GM12873 (cell line): ENCODE measurements around the gene CASQ2.

ENCODE experiments used
- CTCF ChIP-seq: IDR thresholded peaks from 2 replicates; pipeline ENCODE4 v1.5.1; 2012; ENCODE audit warnings: low read depth, mild to moderate bottlenecking, moderate library complexity, low read length, control low read depth; ENCODE audit not compliant: insufficient read depth; ENCODE audit errors: missing control alignments

Gene CASQ2

GRCh38 chr1:115768549-115768948 lies at the start of gene CASQ2:
CASQ2 (minus strand) TSS chr1:115768714; CDS start chr1:115768541, 173 bp downstream.
- TF ChIP-seq CTCF = no peak

GRCh38 chr1:115815694-115816093 lies 47.2 kb upstream of the CASQ2 start:
- TF ChIP-seq CTCF = no peak

DNA sequence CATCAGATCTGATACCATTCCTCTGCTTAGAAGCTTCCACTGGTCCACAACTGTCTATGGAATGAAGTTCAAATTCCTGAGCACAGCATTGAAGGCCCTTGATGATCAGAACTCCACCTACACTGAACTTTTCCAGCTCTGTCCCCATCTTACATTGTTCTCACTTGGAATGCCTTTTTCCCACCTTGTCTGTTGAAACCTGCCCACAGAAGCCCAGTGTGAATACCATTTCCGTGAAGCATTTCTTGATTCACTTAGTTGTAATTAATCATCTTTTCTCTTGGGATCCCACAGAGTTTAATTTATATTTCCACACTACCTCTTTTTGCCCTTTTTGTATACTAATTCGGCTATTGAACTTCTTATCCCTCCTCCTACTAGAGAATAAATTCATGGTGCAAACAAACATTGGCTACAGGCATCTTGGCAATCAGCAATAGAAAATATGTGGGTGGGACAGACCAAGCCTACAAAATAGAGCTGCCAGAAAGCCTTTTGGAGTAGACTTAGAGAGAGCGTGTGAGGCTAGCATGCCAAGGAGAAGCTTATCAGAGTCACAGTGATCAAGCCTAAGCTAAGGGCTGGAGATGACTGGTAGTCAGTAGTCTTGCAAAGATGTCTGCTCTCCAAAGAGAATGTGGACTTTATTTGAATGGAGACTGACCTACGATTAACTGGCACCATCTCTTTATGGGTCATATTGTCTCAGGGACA lies 46.3 kb upstream of the CASQ2 start:
- no peak for TF ChIP-seq CTCF

GRCh38 chr1:115813727-115814126 lies 45.2 kb upstream of the CASQ2 start:
- TF ChIP-seq CTCF = no peak

- TF ChIP-seq CTCF = no peak
Measured at GRCh38 chr1:115811140-115811828, 42.8 kb upstream of the CASQ2 start.

GRCh38 chr1:115810609-115811008 lies 42.1 kb upstream of the CASQ2 start:
- no peak for TF ChIP-seq CTCF

DNA sequence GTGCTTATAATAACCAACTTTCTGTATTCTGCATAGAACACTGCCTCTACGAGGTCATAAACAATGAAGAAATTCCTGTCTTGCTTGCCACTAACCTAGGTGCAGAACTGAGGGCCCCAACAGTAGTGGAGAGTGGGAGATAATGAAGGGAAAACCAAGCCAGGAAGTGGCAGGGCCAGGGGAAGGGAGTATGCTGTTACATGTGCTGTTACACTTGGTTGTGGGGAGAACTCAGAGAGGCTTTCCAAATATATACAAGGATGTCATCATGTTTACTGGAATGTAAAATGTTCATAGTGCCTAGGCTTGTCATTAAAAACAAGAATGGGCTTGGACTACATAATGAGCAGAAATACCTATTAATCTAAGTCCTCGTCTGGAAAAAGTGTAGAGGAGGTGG lies 41.3 kb upstream of the CASQ2 start:
- no peak for TF ChIP-seq CTCF
